GM21526 (cell line): Measurements from ENCODE around the gene PDLIM7.

Experiments
- ATAC-seq: cut with Tn5 transposase; IDR thresholded peaks from one replicate; pipeline ENCODE4 v1.9.1; 2021; ENCODE audit warnings: moderate library complexity; ENCODE audit not compliant: unreplicated experiment, low FRiP score

The PDLIM7 gene

DNA sequence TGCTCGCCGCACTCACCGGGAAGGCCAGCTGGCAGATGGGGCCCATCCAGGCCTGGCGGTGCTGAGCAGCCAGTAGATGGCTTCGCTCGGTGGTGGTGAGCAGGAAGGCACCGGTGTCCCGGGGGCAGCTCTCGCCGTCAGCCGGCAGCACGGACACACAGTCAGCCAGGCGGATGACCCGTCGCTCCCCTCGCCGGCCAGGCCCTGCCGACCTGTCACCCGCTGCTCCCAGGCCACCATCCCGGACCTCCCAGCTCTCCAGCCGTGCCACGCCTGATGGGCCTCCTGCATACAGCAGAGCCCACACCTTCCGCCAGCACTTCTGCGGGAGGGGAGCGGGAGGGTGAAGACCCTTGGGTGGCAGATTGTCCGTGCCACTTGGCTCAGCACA lies 10.8 kb upstream of the PDLIM7 start:
- no peak for ATAC-seq

DNA sequence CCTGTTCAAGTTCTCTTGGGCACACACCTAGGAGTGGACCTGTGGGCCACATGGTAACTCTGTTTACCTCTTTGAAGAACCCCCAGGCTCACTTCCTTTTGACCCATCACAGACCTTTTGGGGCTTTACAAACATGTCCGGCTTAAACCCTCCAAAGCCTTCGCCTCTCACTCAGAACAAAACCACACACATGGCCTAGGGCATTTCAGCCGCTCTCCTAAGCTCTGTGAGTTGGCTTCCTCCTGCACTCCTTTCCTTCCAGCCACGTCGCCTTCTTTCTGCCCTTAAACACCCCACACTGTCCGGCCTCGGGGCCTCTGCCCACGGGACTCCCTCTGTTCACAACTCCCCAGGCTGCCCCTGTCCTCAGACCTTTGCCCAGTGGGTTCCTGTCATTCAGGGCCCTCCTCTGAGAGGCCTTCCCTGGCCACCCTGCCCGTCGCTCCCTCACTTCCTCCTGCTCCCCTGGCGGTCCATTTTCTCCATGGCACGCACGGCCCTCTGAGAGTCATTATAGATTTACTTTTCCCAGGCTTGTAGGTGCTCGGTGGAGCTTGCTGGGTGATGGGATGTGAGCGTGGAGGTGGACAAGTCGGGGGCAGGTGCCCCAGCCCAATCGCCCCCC lies 10.3 kb upstream of the PDLIM7 start:
- ATAC-seq, result no peak

DNA sequence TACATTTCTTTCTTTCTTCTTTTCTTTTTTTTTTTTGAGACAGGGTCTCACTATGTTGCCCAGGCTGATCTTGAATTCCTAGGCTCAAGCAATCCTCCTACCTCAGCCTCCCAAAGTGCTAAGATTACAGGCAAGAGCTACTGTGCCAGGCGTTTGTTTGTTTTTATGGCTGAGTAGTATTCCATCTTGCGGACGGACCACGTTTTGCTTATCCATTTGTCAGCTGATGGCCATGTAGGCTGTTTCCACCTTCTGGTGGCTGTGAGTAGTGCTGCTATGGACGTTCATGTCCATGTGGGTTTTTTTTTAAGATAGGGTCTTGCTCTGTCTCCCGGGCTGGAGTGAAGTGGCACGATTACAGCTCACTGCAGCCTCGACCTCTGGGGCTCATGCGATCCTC lies 9.8 kb upstream of the PDLIM7 start:
- ATAC-seq, result no peak

DNA sequence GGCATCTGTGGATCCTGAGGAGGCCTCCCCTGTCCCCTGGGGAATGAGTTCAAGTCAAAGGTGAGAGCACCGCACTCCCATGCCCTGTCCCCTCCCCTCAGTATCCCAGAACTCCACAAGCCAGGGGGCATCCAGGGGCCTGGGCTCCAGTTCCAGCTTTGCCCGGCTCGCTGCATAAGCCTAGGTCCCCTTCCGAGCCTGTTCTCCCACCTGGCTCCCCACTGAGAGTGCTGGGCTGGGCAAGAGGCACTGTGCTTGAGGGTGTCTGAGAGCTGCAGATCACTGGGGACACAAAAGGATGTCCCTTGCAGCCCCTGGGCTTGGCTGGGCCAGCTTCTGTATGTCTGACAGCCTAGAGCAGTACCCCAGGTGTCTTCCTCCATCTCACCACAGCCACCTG lies 7.7 kb upstream of the PDLIM7 start:
- no peak for ATAC-seq

DNA sequence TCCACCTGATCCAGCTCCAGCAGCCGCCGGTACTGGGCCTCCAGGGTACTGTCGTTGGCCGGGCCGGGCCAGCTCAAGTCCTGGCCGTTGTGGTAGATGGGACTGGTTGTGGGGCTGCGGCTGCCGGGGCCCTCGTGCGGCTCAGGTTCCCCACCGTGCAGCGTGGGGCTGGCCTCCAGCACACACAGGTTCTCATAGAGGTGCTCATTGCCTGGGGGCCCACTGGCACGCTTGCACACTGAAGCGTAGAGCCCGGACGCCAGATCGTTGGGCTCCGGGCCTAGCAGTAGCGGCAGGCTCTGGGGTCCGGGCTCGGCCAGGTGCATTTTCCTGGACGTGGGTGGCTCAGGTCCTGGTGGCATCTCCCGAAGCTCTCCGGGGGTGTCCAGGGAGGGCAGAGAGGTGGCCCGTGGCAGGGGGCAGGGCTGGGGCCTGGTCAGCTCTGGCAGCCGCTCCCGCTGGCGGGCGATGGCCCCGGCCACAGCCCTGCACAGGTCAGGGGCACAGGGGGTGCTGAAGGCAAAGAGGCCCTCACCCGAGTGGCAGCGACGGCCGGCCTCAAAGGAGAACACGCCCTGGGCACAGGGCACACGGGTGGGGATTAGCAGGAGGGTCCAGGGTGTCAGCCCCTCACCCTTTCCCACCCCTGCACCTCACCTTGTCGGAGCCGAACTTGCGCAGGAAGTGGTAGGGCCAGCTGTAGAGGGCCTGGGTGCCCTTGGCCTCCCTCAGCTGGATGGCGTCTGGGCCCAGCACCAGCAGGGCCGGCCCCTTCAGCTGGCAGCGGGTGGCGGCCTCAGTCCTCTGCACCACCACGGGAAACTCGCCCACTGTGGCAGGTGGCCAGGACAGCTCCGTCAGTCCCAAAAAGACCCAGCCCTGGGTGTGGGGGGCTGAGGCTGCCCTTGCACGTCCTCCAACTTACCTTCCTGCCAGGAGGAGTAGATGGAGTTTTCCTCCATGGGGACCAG lies 7.0 kb upstream of the PDLIM7 start:
- no peak for ATAC-seq

DNA sequence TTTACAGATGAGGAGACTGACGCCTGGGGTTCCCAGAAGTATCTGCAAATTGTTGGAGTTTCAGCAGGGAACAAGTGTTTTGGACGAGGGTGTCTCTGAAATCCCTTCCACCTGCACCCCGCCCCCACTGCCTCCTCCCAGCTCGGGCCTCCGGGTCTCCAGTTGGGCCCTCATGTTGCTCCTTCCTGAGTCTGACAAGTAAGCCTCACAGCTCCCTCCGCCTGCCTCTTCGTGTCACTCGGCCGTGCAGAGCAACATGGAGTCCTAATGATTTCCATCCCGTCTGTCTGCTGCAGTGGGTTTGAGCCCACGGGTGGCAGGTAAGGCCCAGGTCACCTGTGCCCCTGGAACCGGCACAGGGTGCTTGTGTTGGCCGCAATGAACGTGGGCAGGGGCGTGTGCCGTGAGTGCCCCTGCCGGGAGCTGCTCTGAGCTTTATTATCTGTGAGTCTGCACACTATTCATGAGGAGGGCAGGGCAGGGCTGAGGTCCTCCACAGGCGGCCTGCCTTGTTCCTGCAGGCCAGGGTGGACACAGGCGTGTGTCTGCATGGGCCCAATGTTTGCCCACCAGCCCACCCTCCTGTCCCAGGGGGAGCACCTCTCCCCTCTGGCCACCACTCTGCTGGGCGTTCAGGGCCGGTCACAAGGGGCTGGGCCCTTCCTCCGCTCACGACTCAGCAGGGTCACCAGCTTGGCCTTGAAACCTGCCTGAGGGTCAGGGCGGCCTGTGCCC lies 6.1 kb upstream of the PDLIM7 start:
- no peak for ATAC-seq

DNA sequence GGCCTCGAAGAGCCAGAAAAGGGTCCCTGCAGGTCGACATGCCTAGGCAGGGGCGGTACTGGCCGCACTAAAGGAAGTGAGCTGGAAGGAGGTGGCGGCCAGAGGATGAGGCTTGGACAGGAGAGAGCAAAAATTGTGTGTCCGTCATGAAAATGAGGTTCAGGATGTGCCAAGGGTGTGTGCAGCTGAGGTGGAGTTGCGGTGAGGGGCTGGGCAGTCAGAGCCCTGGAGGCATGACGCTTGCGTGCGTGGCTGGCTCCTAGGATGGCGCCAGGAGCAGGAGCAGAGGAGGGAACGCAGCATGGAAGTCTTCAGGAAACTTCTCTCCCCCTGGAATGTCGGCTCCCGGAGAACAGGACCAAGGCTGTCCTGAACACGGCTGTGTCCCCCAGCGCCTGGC lies 5.5 kb upstream of the PDLIM7 start:
- no peak for ATAC-seq

DNA sequence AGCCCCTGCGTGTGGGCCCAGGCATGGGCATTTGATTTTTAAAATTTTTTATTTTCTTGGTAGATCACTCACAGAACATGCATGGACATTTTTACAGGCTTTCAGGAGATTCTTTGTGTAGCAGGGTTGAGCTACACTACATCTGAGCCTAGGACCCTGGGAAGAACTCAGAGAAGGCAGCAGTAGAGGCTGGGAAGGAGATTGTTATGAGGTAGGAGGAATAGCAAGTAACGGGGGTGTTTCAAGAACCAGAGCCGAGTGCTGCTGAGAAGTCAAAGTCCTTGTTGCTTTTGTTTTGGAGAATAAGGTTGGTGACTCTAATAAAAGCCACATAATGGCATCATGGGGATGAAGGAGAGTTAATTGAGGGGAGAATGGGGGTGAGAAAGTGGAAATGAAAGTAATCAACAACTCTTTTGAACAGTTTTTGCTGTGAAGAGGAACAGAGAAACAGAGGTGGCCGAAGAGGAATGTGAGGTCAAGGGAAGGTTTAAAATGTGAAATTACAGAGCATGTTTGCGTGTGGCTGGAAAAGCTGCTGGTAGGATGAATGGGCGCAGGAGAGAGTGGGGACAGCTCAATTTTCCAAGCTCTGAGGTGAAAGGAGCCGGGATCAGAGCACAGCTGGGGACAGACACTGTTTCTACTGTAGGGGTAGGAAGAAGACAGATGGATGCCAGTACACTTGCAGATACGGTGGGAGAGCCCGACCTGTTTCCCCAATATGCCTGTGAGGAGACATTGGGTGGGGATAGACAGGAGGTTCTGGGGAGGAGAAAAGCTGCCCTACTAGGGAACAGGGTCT lies 4.7 kb upstream of the PDLIM7 start:
- ATAC-seq, result no peak

DNA sequence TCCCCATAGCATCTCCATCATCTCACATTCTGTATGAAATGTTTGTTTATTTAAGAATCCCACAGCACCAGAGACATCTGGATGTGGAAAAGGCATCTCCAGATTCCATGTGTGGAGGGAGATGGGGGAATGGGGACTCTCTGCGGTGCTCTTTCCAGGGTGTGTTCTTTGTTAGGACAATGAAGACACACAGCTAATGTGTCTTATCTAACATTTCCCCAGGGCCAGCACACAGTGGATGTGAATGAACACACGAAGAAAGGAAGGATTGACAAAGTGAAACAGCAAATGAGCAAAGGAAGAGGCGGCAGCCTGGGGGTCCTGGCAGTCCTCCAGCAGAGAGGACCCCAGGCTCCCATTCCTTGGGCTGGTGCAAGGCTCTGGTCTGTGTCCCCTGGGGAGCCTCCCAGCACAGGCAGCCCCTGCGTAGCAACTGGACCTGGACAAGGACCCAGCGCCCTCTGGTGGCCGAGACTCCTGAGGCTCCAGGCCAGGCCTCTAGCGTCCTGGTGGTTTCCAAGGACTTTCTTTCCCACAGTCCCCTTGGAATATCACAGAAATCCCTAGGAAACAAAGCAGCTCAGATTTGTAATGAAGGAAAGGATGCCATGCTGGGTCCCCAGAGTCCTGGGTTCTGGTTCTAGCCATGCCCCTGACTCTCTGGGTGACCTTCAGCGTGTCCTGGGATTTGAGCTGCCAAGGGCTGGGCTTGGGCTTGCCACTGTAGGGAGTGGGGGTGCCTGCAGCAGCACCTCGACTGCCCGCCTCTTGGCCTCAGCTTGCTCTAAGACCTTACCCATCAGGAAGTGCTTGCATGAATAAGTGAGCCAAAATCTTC lies 3.5 kb upstream of the PDLIM7 start:
- ATAC-seq, result no peak

DNA sequence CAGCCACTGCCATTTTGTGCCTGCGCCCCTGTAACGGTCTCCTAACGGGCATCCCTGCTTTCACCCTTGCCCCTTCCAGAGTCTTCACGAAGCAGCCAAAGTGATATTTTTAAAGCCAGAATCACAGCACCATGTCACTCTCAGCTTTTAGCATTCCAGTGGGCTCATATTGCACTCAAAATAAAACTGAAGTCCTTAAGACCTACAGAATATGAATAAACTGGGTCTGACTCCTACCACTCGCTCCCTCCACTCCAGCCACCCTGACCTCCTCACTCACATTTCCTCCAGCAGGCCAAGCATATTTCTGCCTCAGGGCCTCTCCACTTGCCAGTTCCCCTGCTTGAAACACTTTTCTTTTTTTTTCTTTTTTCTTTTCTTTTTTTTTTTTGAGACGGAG lies 2.4 kb upstream of the PDLIM7 start:
- no peak for ATAC-seq

DNA sequence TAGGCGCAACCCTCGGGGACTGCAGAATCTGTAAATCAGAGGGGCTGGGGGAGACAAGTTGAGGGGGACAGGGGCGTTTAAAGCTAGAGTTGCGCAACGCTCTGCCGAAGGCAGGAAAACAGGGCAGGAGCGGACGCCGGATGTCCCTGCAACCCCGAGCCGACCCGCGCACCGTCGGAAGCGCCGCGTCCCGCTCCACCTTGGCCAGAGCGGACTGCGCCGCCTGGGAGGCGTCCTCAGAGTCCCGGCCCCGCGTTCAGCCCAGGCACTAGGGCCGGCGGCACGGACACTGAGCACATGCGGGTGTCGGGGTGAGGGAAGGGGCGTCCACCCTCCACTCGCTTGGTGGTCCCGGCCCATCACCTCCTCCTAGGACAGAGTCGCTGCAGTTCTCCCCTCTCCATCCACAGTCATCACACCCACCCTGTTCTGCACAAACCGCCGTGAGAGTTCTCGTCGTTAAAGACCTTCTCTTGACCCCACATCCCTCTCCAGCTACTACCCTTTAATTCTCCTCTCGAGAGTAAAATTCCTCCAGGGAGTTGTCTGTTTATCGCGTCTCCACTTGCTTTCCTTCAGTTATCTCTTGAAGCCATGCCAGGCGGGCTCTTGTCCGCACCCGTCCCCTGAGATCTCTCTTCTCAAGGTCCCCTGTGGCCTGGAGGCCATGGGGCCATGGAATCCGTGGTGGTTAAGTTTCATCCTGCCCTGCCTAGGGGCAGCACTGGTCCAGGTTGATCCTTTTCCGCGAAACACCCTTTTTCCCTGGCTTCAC lies 796 bp upstream of the PDLIM7 start:
- ATAC-seq, result no peak

DNA sequence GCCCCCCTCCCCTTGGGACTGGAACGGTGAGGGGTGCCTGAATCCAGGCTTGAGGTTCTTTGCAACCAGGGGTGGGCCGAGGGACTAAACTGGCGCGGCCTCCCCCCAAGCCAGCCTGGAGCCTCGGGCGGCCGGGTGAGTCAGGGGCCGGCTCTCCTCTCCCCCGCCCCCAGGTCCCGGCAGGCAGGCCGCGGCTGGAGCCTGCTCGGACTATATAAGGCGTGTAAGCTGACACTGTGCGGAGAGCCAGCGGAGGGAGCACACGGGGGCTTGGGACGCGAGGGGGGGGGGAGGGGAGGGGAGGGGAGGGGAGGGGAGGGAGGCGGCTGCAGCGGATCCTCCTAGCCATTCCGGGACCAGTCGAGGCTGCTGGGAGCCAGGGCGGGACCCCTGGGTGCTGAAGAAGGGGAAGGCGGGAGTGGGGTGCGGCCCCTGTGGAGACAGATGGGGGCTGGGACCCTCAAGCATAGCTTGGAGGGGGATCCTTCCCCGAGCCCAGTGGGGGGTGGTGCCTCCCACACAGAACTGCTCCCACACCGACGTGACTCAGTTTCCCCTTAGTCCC lies 595 bp downstream of the PDLIM7 start:
- ATAC-seq, result no peak

DNA sequence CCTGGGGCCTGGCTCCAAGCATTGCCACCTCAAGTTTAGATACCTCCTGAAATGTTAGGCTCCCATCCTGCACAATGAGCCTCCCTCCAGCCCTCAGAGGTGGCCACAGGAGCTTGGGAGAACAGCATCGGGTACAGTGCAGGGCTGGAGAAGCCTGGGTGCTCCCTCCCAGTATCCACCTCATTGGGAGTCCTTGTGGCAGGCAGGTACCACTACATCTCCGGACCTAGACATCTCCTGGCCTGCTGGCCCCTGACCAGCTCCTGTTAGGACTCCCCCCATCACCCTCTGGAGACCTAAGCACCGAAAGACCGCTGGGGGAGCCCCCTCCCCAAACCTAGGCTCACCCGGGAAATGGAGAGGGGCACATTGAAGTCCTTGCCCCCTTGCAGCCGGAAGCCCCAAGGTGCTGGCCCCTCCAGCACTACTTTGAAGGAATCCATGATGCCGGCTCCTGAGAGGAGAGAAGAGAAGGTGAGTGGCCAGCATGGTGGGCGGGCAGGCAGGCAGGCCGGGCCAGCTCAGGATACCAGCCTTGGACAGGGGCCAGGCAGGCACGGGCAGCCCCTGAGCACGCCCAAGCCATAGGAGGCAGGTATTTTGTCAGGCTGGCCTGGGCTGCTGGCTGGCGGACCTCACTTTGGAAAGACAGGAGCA lies 1.2 kb downstream of the PDLIM7 start:
- no peak for ATAC-seq

DNA sequence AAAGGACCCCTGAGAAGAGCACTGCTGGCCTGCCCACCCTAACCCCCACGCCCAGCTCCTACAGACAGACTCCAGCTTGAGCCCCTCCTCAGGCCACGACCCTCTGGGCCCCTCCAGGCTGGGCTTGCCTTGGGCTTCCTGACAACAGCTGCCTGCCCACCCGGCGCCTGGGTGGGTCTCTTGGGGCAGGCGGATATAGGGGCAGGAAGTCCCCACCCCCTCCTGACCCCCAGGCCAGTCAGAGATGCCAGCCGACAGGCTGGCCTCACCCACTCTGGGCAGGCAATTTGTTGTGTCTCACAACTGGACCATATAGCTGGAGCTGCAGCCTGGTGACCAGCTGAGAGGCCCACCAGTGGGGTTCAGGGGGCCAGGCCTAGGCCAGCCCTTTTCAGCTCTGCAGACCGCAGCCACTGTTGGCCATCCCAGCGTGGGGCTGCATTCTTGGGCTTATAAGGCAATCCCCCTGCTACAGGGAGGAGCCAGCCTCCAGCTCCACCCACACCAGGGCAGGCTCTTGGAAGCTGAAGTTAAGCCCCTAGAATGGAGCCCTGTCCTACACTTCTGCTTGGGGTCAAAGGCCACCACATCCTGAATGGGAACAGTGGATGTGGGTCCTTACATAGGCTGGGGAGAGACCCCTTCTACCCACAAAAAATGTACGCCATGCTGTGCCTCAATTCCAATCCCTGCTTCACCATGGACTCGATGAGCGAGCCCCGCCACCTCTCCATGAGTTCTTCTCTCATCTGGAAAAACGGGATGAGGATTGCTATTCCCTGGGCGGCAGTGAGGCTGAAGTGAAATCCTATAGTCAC lies 2.0 kb downstream of the PDLIM7 start:
- ATAC-seq, result no peak

DNA sequence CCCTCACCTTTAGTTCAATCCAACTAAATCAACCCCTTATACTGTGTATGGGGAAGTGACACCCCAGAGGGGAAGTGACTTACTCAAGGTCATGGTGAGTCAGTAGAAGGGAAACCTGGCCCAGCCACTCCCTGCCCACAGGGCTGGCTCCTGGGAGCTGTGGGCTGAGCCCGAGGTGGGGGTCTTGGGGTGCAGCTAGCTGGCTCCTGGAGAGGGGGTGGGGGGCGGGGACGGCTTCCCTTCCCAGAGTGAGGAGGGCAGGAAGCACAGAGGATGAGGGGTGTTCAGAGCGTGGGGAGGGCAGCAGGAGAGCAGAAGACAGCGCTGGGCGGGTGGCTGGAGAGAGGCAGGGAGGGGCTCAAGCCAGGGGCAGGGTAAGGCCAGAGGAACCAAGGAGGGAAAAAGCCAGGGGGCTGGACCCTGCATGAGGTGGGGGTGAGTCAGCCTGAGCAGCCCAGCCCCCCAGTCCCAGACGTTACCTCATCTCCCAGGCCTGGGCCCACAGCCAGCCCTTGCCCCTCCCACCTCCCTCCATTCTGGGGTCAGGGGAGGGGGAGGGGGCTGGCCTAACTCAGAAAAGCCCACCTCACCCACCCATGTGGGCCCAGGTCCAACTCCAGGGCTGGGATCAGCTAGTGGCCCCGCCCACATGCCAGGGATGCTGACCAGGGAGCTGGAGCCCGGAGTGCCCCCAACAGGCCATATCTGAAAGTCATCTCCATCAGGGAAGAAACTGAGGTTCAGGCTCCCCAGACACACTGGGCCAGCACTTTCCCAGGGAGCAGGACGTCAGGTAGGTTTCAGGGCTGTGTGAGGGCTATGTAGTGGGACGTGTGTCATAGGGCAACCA lies 2.8 kb downstream of the PDLIM7 start:
- ATAC-seq, result no peak

DNA sequence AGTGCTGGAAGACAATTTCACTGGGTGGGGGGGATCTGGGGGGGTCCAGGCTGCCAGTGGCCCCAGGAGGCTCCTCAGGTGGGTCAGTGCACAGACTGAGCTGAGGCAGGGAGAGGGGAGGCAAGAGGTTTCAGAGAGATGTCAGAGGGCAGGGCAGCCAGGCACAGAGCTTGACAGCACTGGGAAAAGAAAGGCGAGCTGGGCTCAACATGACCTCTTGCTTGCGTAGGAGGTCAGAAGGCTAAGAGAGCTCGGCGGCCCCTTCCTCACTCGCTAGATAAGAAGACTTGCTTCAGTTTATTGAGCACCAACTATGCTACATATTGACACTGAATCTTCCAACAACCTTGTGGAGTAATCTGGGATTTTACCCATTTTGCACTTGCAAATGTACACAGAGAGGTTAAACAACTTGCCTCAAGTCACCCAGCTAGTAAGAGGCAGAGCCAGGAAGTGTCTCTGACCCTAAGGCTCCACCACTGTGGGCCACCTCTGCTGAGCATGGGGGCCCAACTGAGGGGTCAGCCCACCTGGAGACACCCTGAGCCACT lies 3.5 kb downstream of the PDLIM7 start:
- no peak for ATAC-seq
